H1 (cell line): Measurements from ENCODE around the gene CAMK2N2. TPM values are rescaled to one million over a fixed set of nuclear protein-coding genes. Genes with fewer than 3 reads are reported as not detected.

Experiments
- CTCF ChIA-PET: fragments of 300-600 bp; sonication (Branson Sonifier 250); formaldehyde crosslinking; loops from one replicate; lab custom pipeline; 2021; ENCODE audit not compliant: partially characterized antibody; lab: Charles Lee
- POLR2A ChIA-PET: fragments of 300-600 bp; sonication (Branson Sonifier 250); formaldehyde crosslinking; loops from one replicate; lab custom pipeline; 2021; ENCODE audit warnings: inconsistent platforms; ENCODE audit not compliant: partially characterized antibody; lab: Charles Lee
- DNase-seq, 2 experiments: peaks; one replicate each; pipeline versions ENCODE4 v3.0.0 to v3.0.0-alpha.2; 2010 to 2022; ENCODE audit warnings: low spot score in 2 of 2, low read depth in 1 of 2, mixed read lengths in 1 of 2
- FAIRE-seq: peaks from 2 replicates; lab custom pipeline; 2011; peaks lifted over from hg19 to GRCh38; lab: Jason Lieb, UNC
- H2AFZ ChIP-seq: 2 replicates; pipeline ENCODE4 v1.8.1; 2012; ENCODE audit warnings: low read length, inconsistent platforms
- H2AK5ac ChIP-seq: 2 replicates; pipeline ENCODE4 v1.6.1; 2013; ENCODE audit warnings: low read depth, low read length
- H2BK120ac ChIP-seq: replicated peaks from 2 replicates; pipeline ENCODE3; 2013; ENCODE audit warnings: low read depth, low read length, inconsistent platforms
- H2BK12ac ChIP-seq: 2 replicates; pipeline ENCODE4 v1.6.1; 2013; ENCODE audit warnings: low read depth, low read length
- H2BK15ac ChIP-seq: 2 replicates; pipeline ENCODE4 v1.6.1; 2013; ENCODE audit warnings: low read length
- H2BK20ac ChIP-seq: 2 replicates; pipeline ENCODE4 v1.6.1; 2013; ENCODE audit warnings: low read length
- H2BK5ac ChIP-seq: 2 replicates; pipeline ENCODE4 v1.6.1; 2013; ENCODE audit warnings: low read depth, low read length
- H3K14ac ChIP-seq: 2 replicates; pipeline ENCODE4 v1.6.1; 2013; ENCODE audit warnings: inconsistent platforms; ENCODE audit not compliant: insufficient read length
- H3K18ac ChIP-seq: 2 replicates; pipeline ENCODE4 v1.6.1; 2013; ENCODE audit warnings: low read length; ENCODE audit errors: extremely low read depth
- H3K23ac ChIP-seq: 2 replicates; pipeline ENCODE4 v1.6.1; 2013; ENCODE audit warnings: inconsistent platforms; ENCODE audit not compliant: insufficient read length
- H3K23me2 ChIP-seq: 2 replicates; pipeline ENCODE4 v1.6.1; 2013; ENCODE audit warnings: low read depth, low read length
- H3K27ac ChIP-seq: 2 replicates; pipeline ENCODE4 v1.6.1; 2011; ENCODE audit warnings: low read depth, low read length, inconsistent platforms
- H3K27me3 ChIP-seq, 4 experiments: replicated peaks in 1 of 4; 1 replicate in 1 of 4; 2 replicates in 3 of 4; pipeline versions ENCODE4 v1.6.1 to v1.8.1; 2011 to 2013; ENCODE audit warnings: low read length in 3 of 4, mild to moderate bottlenecking in 3 of 4, inconsistent platforms in 2 of 4, mixed read lengths in 2 of 4, moderate library complexity in 1 of 4; ENCODE audit not compliant: control insufficient read depth in 3 of 4, insufficient read depth in 3 of 4; ENCODE audit errors: extremely low read depth in 1 of 4
- H3K36me3 ChIP-seq, 4 experiments: 2 replicates each; pipeline versions ENCODE4 v1.6.1 to v1.8.1; 2011 to 2013; ENCODE audit warnings: mild to moderate bottlenecking in 4 of 4, low read length in 3 of 4, moderate library complexity in 2 of 4, control low read depth in 1 of 4, inconsistent platforms in 1 of 4; ENCODE audit not compliant: insufficient read depth in 4 of 4, control insufficient read depth in 2 of 4
- H3K4ac ChIP-seq: replicated peaks from 2 replicates; pipeline ENCODE3; 2013; ENCODE audit warnings: low read length, low read depth, mixed read lengths, inconsistent platforms; ENCODE audit not compliant: insufficient read length
- H3K4me1 ChIP-seq, 4 experiments: replicated peaks in 1 of 4; 1 replicate in 1 of 4; 2 replicates in 3 of 4; pipeline versions ENCODE4 v1.6.1 to v1.8.1; 2011 to 2013; ENCODE audit warnings: low read length in 3 of 4, inconsistent platforms in 2 of 4, mixed read lengths in 1 of 4; ENCODE audit not compliant: insufficient read depth in 4 of 4, control insufficient read depth in 3 of 4
- H3K4me2 ChIP-seq, 2 experiments: 2 replicates each; pipeline versions ENCODE4 v1.6.1 to v1.8.1; 2011 to 2013; ENCODE audit warnings: low read depth in 2 of 2, low read length in 2 of 2, control low read depth in 1 of 2, inconsistent platforms in 1 of 2, mild to moderate bottlenecking in 1 of 2; ENCODE audit not compliant: insufficient read depth in 1 of 2
- H3K4me3 ChIP-seq, 4 experiments: fragments of 200-600, 300-600 bp in 1 of 4; sonication (generic), shearing (Covaris generic), sonication (Bioruptor Twin) in 1 of 4; 2 replicates each; pipeline versions ENCODE4 v1.5.1 to v1.8.1; 2011 to 2016; ENCODE audit warnings: low read length in 4 of 4, low read depth in 3 of 4, control low read depth in 2 of 4, inconsistent platforms in 2 of 4, mild to moderate bottlenecking in 2 of 4, mixed read lengths in 1 of 4, moderate library complexity in 1 of 4; ENCODE audit not compliant: insufficient read depth in 2 of 4; ENCODE audit errors: extremely low read depth in 1 of 4
- H3K56ac ChIP-seq: replicated peaks from 2 replicates; pipeline ENCODE3; 2013; ENCODE audit warnings: low read depth, mild to moderate bottlenecking, mixed read lengths, low read length, inconsistent platforms; ENCODE audit not compliant: insufficient read length
- H3K79me1 ChIP-seq: 2 replicates; pipeline ENCODE4 v1.6.1; 2013; ENCODE audit warnings: low read depth, low read length, control low read depth
- H3K79me2 ChIP-seq, 2 experiments: 2 replicates each; pipeline versions ENCODE4 v1.6.1 to v1.8.1; 2012 to 2013; ENCODE audit warnings: low read length in 2 of 2, mild to moderate bottlenecking in 2 of 2, inconsistent platforms in 1 of 2; ENCODE audit not compliant: insufficient read depth in 2 of 2, control insufficient read depth in 1 of 2
- H3K9ac ChIP-seq, 4 experiments: replicated peaks in 1 of 4; 1 replicate in 1 of 4; 2 replicates in 3 of 4; pipeline versions ENCODE4 v1.6.1 to v1.8.1; 2011 to 2013; ENCODE audit warnings: low read depth in 3 of 4, low read length in 3 of 4, control low read depth in 2 of 4, mild to moderate bottlenecking in 2 of 4, moderate library complexity in 2 of 4, inconsistent platforms in 1 of 4; ENCODE audit errors: extremely low read depth in 1 of 4
- H3K9me3 ChIP-seq, 2 experiments: 2 replicates each; pipeline versions ENCODE4 v1.6.1 to v1.8.1; 2012 to 2013; ENCODE audit warnings: mild to moderate bottlenecking in 2 of 2, moderate library complexity in 2 of 2, control low read depth in 1 of 2, inconsistent platforms in 1 of 2, low read depth in 1 of 2, low read length in 1 of 2, mixed read lengths in 1 of 2; ENCODE audit not compliant: insufficient read depth in 2 of 2
- H4K20me1 ChIP-seq, 2 experiments: replicated peaks in 1 of 2; 2 replicates each; pipeline versions ENCODE3 to v1.8.1; 2011 to 2013; ENCODE audit warnings: inconsistent platforms in 2 of 2, low read length in 2 of 2, mild to moderate bottlenecking in 1 of 2; ENCODE audit not compliant: insufficient read depth in 2 of 2, control insufficient read depth in 1 of 2
- H4K5ac ChIP-seq: 2 replicates; pipeline ENCODE4 v1.6.1; 2013; ENCODE audit warnings: low read length, low read depth, mixed read lengths, inconsistent platforms; ENCODE audit not compliant: insufficient read length
- H4K8ac ChIP-seq: 2 replicates; pipeline ENCODE4 v1.8.0; 2013; ENCODE audit warnings: mild to moderate bottlenecking, moderate library complexity, low read length, inconsistent platforms; ENCODE audit not compliant: insufficient read depth; ENCODE audit errors: extremely low read depth
- H4K91ac ChIP-seq: replicated peaks from 2 replicates; pipeline ENCODE3; 2013; ENCODE audit warnings: low read length, mixed read lengths, inconsistent platforms; ENCODE audit not compliant: insufficient read length
- CREB1 ChIP-seq: IDR thresholded peaks from 2 replicates; pipeline ENCODE4 v1.6.1; 2012; ENCODE audit warnings: inconsistent platforms
- EGR1 ChIP-seq: IDR thresholded peaks from 2 replicates; pipeline ENCODE4 v1.6.1; 2011; ENCODE audit warnings: low read depth, low read length, borderline replicate concordance
- EP300 ChIP-seq, 2 experiments: IDR thresholded peaks; 1 replicate in 1 of 2; 2 replicates in 1 of 2; pipeline ENCODE4 v1.6.1; 2011 to 2012; ENCODE audit warnings: low read depth in 2 of 2, low read length in 2 of 2, mild to moderate bottlenecking in 2 of 2, borderline replicate concordance in 1 of 2, inconsistent platforms in 1 of 2, moderate library complexity in 1 of 2
- FOSL1 ChIP-seq: IDR thresholded peaks from 2 replicates; pipeline ENCODE4 v1.6.1; 2011; ENCODE audit warnings: mild to moderate bottlenecking, low read depth, low read length, moderate library complexity; ENCODE audit not compliant: insufficient read depth
- NRF1 ChIP-seq: IDR thresholded peaks from 2 replicates; pipeline ENCODE4 v1.6.1; 2011; ENCODE audit warnings: mild to moderate bottlenecking, low read depth, low read length, improper control_type of control experiment
- SRF ChIP-seq: IDR thresholded peaks from 2 replicates; pipeline ENCODE4 v1.6.1; 2011; ENCODE audit warnings: mild to moderate bottlenecking, low read depth, low read length, moderate library complexity
- TBP ChIP-seq: IDR thresholded peaks from 2 replicates; pipeline ENCODE4 v1.6.1; 2011; ENCODE audit warnings: low read depth, low read length, improper control_type of control experiment
- ZNF274 ChIP-seq: IDR thresholded peaks from 2 replicates; pipeline ENCODE4 v1.7.0; 2012; ENCODE audit warnings: low read length, borderline replicate concordance; ENCODE audit errors: extremely low read depth
- WGBS, 2 experiments: shearing (Covaris generic) in 1 of 2; methylation state at CpG; one replicate each; pipeline versions ENCODE4 v1.1.6 to v1.1.7; 2013 to 2015; ENCODE audit warnings: low lambda C conversion rate in 2 of 2, mixed read lengths in 2 of 2, inconsistent platforms in 1 of 2, low coverage in 1 of 2, missing lambda C conversion rate in 1 of 2; ENCODE audit not compliant: insufficient replicate concordance in 2 of 2, insufficient coverage in 1 of 2, insufficient read length in 1 of 2; ENCODE audit errors: extremely low coverage in 1 of 2, missing lambda C conversion rate in 1 of 2; 5-methylcytosine and 5-hydroxymethylcytosine counted together
- polyA plus RNA-seq, 7 experiments: library from polyadenylated mRNA; depleted of rRNA in 3 of 7; stranded (reverse) in 5 of 7; unstranded in 2 of 7; fragments of >200 nt in 5 of 7; fragments of 200-250 nt in 2 of 7; gene quantifications; 1 replicate in 5 of 7; 2 replicates in 1 of 7; 4 replicates in 1 of 7; pipeline versions ENCODE4 v1.2.1 to v1.2.3, GENCODE V29; 2011 to 2013; ENCODE audit warnings: missing spikeins in 2 of 7, mixed read lengths in 2 of 7
- total RNA-seq: library from RNA; stranded (reverse); fragmentation: NEBNext Ultra II Directional; extraction: Animal tissue kit (Norgen Biotek cat#: 25700); gene quantifications from 2 replicates; pipeline ENCODE4 v1.2.1, GENCODE V29; 2021
- TF ChIP-seq, protein P1 (sequence below), 3 experiments: IDR thresholded peaks; 1 replicate in 2 of 3; 2 replicates in 1 of 3; pipeline versions ENCODE4 v1.5.1 to v1.6.1; 2011; ENCODE audit warnings: low read length in 3 of 3, mild to moderate bottlenecking in 3 of 3, inconsistent platforms in 2 of 3, low read depth in 1 of 3, moderate library complexity in 1 of 3; ENCODE audit not compliant: insufficient read depth in 1 of 3; ENCODE audit errors: control extremely low read depth in 1 of 3
- TF ChIP-seq, protein P2 (sequence below): IDR thresholded peaks from 2 replicates; pipeline ENCODE4 v1.6.1; 2012; ENCODE audit warnings: inconsistent platforms

CAMK2N2 gene
- total and polyA plus RNA-seq, 2 of the 8 experiments (the other 6 are each of a cell fraction or from before 2014, with no cell fraction given), result 4.0 to 17.7 TPM

DNA sequence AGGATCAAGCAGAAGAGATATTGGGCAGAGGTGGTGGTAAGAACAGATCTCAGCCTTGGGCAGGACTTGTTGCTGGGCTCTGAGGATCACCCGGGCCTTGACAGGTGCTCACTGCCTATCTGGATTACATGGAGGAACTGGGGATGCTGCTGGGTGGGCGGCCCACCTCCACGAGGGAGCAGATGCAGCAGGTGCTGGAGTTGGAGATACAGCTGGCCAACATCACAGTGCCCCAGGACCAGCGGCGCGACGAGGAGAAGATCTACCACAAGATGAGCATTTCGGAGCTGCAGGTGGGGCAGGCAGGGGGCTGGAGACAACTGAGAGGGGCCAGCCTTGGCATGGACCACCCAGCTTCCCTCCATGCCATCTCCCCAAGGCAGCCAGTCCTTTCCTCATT is 22.3 kb upstream of the CAMK2N2 start:
- H3K79me1 ChIP-seq, result no peaks in the 10 kb centered on the region
- no peak overlapping the region for H3K9ac ChIP-seq
- H2AK5ac ChIP-seq, result no peak overlapping the region
- H3K14ac ChIP-seq, result no peak overlapping the region
- H4K5ac ChIP-seq, result no peak overlapping the region
- H3K4ac ChIP-seq, result no peak overlapping the region
- H3K18ac ChIP-seq, result no peak overlapping the region
- no peak overlapping the region for H3K4me3 ChIP-seq
- FAIRE-seq (no peak), DNase-seq (no peak)
- no peak overlapping the region for H2BK20ac ChIP-seq
- no peaks in the 10 kb centered on the region for H4K20me1 ChIP-seq
- no peak overlapping the region for H2BK12ac ChIP-seq
- H3K4me1 ChIP-seq, result peaks cover 0 to 2% (median 0%) of the 10 kb centered on the region in 4 experiments; a peak in 2 of 7 replicates
- H3K56ac ChIP-seq, result no peak overlapping the region
- POLR2A ChIA-PET, result interaction anchor here (0.6 to 1.1 kb wide), 3 partner anchors 14 to 101 kb away, joined by 3 to 5 read pairs (median 3); no protein-coding TSS in a partner anchor
- H3K27ac ChIP-seq, result no peak overlapping the region
- no peak overlapping the region for H3K23ac ChIP-seq
- H3K9me3 ChIP-seq, result no peaks in the 10 kb centered on the region
- H4K91ac ChIP-seq, result no peak overlapping the region
- 89% methylated on average over 8 of the region's 8 CpGs; no CpG with 5 or more reads in 1 of the 2 experiments for WGBS, 2 experiments
- no peak overlapping the region for H2BK120ac ChIP-seq
- no peak overlapping the region for H4K8ac ChIP-seq
- H2AFZ ChIP-seq, result no peak overlapping the region
- H3K36me3 ChIP-seq, result no peaks in the 10 kb centered on the region
- H3K79me2 ChIP-seq, result no peaks in the 10 kb centered on the region
- no peaks in the 10 kb centered on the region for H3K27me3 ChIP-seq
- H3K23me2 ChIP-seq, result no peaks in the 10 kb centered on the region
- H3K4me2 ChIP-seq, result no peak overlapping the region
- H2BK5ac ChIP-seq, result no peak overlapping the region
- CTCF ChIA-PET, result interaction anchor here (0.6 to 6.0 kb wide), 17 partner anchors 8 to 387 kb away, joined by 3 to 47 read pairs (median 6); partner anchors contain the start of genes ABCF3 and CAMK2N2
- no peak overlapping the region for H2BK15ac ChIP-seq
- TF ChIP-seq, protein P1, sequence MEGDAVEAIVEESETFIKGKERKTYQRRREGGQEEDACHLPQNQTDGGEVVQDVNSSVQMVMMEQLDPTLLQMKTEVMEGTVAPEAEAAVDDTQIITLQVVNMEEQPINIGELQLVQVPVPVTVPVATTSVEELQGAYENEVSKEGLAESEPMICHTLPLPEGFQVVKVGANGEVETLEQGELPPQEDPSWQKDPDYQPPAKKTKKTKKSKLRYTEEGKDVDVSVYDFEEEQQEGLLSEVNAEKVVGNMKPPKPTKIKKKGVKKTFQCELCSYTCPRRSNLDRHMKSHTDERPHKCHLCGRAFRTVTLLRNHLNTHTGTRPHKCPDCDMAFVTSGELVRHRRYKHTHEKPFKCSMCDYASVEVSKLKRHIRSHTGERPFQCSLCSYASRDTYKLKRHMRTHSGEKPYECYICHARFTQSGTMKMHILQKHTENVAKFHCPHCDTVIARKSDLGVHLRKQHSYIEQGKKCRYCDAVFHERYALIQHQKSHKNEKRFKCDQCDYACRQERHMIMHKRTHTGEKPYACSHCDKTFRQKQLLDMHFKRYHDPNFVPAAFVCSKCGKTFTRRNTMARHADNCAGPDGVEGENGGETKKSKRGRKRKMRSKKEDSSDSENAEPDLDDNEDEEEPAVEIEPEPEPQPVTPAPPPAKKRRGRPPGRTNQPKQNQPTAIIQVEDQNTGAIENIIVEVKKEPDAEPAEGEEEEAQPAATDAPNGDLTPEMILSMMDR (IDR thresholded peaks at IDR 0.05; ENCODE audit: control extremely low read depth in 1 of 3, insufficient read depth in 1 of 3, low read depth in 1 of 3, low read length in 3 of 3), result no peak
- TF ChIP-seq EP300 (IDR thresholded peaks at IDR 0.05; ENCODE audit: borderline replicate concordance in 1 of 2, low read depth in 2 of 2, low read length in 2 of 2) (no peak), TBP (no peak), FOSL1 (no peak), EGR1 (no peak), NRF1 (no peak), SRF (no peak), CREB1 (no peak), ZNF274 (no peak)
- TF ChIP-seq, protein P2, sequence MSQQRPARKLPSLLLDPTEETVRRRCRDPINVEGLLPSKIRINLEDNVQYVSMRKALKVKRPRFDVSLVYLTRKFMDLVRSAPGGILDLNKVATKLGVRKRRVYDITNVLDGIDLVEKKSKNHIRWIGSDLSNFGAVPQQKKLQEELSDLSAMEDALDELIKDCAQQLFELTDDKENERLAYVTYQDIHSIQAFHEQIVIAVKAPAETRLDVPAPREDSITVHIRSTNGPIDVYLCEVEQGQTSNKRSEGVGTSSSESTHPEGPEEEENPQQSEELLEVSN, result no peak
